SK-N-SH treated with all-trans-retinoic acid at 6 μM for 48 hours (cell line): ENCODE data around the gene AMFR.

ENCODE experiments used
- ATAC-seq: fragments of 200-7000 bp; cut with Tn5 transposase; 3 replicates; pipeline ENCODE4 v1.9.1; 2020; ENCODE audit warnings: mild to moderate bottlenecking, moderate library complexity
- ARNTL ChIP-seq: fragments of 450-650 bp; formaldehyde crosslinking; IDR thresholded peaks from 2 replicates; pipeline ENCODE4 v1.5.0; 2020; ENCODE audit warnings: low read depth, mild to moderate bottlenecking, moderate library complexity, borderline replicate concordance
- BACH2 ChIP-seq: fragments of 250-450 bp; sonication (Bioruptor Pico); IDR thresholded peaks from 2 replicates; pipeline ENCODE4 v1.9.0; 2021; ENCODE audit warnings: mild to moderate bottlenecking, borderline replicate concordance
- CREB5 ChIP-seq: fragments of 250-450 bp; sonication (Bioruptor Pico); IDR thresholded peaks from 2 replicates; pipeline ENCODE4 v1.5.1; 2020; ENCODE audit warnings: low read depth, mild to moderate bottlenecking, moderate library complexity
- CSDC2 ChIP-seq: fragments of 250-450 bp; sonication (Bioruptor Pico); IDR thresholded peaks from 2 replicates; pipeline ENCODE4 v1.5.0; 2020; ENCODE audit warnings: mild to moderate bottlenecking, moderate library complexity
- CSRNP3 ChIP-seq: fragments of 250-450 bp; sonication (Bioruptor Pico); IDR thresholded peaks from 2 replicates; pipeline ENCODE4 v1.5.1; 2021; ENCODE audit warnings: mild to moderate bottlenecking, moderate library complexity
- GLIS3 ChIP-seq: fragments of 250-450 bp; sonication (Bioruptor Pico); IDR thresholded peaks from 2 replicates; pipeline ENCODE4 v1.5.0; 2020; ENCODE audit warnings: mild to moderate bottlenecking, moderate library complexity
- ISL1 ChIP-seq: fragments of 250-450 bp; sonication (Bioruptor Pico); IDR thresholded peaks from 2 replicates; pipeline ENCODE4 v2.1.2; 2022; ENCODE audit warnings: mild to moderate bottlenecking, moderate library complexity
- OSR1 ChIP-seq: fragments of 250-450 bp; sonication (Bioruptor Pico); IDR thresholded peaks from 2 replicates; pipeline ENCODE4 v1.8.0; 2022; ENCODE audit warnings: moderate library complexity, mild to moderate bottlenecking, inconsistent platforms
- PATZ1 ChIP-seq: fragments of 250-450 bp; sonication (Bioruptor Pico); IDR thresholded peaks from 2 replicates; pipeline ENCODE4 v1.8.0; 2020; ENCODE audit warnings: mild to moderate bottlenecking, moderate library complexity, borderline replicate concordance
- PPARA ChIP-seq: fragments of 250-450 bp; sonication (Bioruptor Pico); IDR thresholded peaks from 2 replicates; pipeline ENCODE4 v1.5.0; 2020; ENCODE audit warnings: mild to moderate bottlenecking, borderline replicate concordance
- RARB ChIP-seq: fragments of 250-450 bp; sonication (Bioruptor Pico); IDR thresholded peaks from 2 replicates; pipeline ENCODE4 v1.8.0; 2021; ENCODE audit warnings: mild to moderate bottlenecking, moderate library complexity
- SNAI2 ChIP-seq: fragments of 250-450 bp; sonication (Bioruptor Pico); IDR thresholded peaks from 2 replicates; pipeline ENCODE4 v1.5.0; 2020; ENCODE audit warnings: mild to moderate bottlenecking, moderate library complexity
- TCF4 ChIP-seq: fragments of 250-450 bp; sonication (Bioruptor Pico); IDR thresholded peaks from 2 replicates; pipeline ENCODE4 v1.8.0; 2021; ENCODE audit warnings: mild to moderate bottlenecking, moderate library complexity, borderline replicate concordance
- TOX ChIP-seq: fragments of 250-450 bp; sonication (Bioruptor Pico); IDR thresholded peaks from 2 replicates; pipeline ENCODE4 v1.8.0; 2021; ENCODE audit warnings: mild to moderate bottlenecking, moderate library complexity, borderline replicate concordance
- ZFP3 ChIP-seq: fragments of 250-450 bp; sonication (Bioruptor Pico); IDR thresholded peaks from 2 replicates; pipeline ENCODE4 v1.5.0; 2020; ENCODE audit warnings: mild to moderate bottlenecking, moderate library complexity
- ZFP30 ChIP-seq: fragments of 450-650 bp; formaldehyde crosslinking; IDR thresholded peaks from 2 replicates; pipeline ENCODE4 v1.5.0; 2022; ENCODE audit warnings: mild to moderate bottlenecking, moderate library complexity
- ZNF565 ChIP-seq: fragments of 450-650 bp; formaldehyde crosslinking; conservative IDR thresholded peaks from 2 replicates; pipeline ENCODE4 v1.5.0; 2020; ENCODE audit warnings: low read depth, mild to moderate bottlenecking, moderate library complexity
- TF ChIP-seq, protein P1 (sequence below): fragments of 250-450 bp; sonication (Bioruptor Pico); IDR thresholded peaks from 2 replicates; pipeline ENCODE4 v1.8.0; 2021; ENCODE audit warnings: low read depth, mild to moderate bottlenecking, moderate library complexity, borderline replicate concordance

AMFR gene

GRCh38 chr16:56325956-56326355 is 99.4 kb downstream of the AMFR start:
- no peak for ATAC-seq
- TF ChIP-seq PPARA (CRISPR knock-in tag) (no peak), ZFP30 (no peak), CSRNP3 (no peak), PATZ1 (CRISPR knock-in tag) (no peak), OSR1 (CRISPR knock-in tag) (no peak), ARNTL (CRISPR knock-in tag) (no peak), RARB (CRISPR knock-in tag) (no peak), ISL1 (CRISPR knock-in tag) (no peak), ZFP3 (CRISPR knock-in tag) (no peak), TOX (CRISPR knock-in tag) (no peak)
- TF ChIP-seq, protein P1, sequence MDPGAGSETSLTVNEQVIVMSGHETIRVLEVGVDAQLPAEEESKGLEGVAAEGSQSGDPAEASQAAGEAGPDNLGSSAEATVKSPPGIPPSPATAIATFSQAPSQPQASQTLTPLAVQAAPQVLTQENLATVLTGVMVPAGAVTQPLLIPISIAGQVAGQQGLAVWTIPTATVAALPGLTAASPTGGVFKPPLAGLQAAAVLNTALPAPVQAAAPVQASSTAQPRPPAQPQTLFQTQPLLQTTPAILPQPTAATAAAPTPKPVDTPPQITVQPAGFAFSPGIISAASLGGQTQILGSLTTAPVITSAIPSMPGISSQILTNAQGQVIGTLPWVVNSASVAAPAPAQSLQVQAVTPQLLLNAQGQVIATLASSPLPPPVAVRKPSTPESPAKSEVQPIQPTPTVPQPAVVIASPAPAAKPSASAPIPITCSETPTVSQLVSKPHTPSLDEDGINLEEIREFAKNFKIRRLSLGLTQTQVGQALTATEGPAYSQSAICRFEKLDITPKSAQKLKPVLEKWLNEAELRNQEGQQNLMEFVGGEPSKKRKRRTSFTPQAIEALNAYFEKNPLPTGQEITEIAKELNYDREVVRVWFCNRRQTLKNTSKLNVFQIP (CRISPR knock-in tag): no peak

DNA sequence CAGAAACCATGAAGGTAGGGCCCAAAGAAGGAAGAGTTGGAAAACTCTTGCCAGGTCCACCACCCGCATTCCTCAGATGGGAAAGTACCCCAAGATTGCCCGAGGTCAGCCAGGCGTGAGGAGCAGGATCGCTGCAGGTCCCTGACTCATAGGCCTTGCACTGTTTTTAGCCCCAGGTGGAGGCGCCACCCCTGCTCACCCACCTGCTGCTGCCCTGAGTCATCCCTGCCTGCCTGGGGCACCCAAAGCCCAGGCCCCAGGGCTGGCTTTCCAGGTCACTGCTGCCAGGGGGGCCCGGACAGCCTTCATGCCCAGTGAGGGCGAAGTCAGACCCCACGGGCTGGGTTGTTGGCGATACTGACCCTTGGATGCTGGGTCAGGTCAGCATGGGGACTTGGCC is 100.9 kb downstream of the AMFR start:
- TF ChIP-seq BACH2 (CRISPR knock-in tag): no peak
- TF ChIP-seq ARNTL (CRISPR knock-in tag): no peak
- no peak for TF ChIP-seq CREB5 (CRISPR knock-in tag)
- no peak for TF ChIP-seq PPARA (CRISPR knock-in tag)
- TF ChIP-seq ZFP30: no peak
- no peak for TF ChIP-seq GLIS3 (CRISPR knock-in tag)
- TF ChIP-seq CSDC2 (CRISPR knock-in tag): no peak
- no peak for TF ChIP-seq RARB (CRISPR knock-in tag)
- TF ChIP-seq, all 23 proteins: peak for 0
- ATAC-seq: no peak

- ATAC-seq: no peak
- no peak for TF ChIP-seq OSR1 (CRISPR knock-in tag)
- no peak for TF ChIP-seq SNAI2 (CRISPR knock-in tag)
- TF ChIP-seq, all 23 proteins: peak for 0
These were observed 103.8 kb downstream of the AMFR start for GRCh38 chr16:56321571-56321970.

- no peak for ATAC-seq
- TF ChIP-seq, protein P1 (CRISPR knock-in tag): no peak
- TF ChIP-seq TCF4: no peak
These were observed 104.4 kb downstream of the AMFR start for GRCh38 chr16:56320811-56321558.

DNA sequence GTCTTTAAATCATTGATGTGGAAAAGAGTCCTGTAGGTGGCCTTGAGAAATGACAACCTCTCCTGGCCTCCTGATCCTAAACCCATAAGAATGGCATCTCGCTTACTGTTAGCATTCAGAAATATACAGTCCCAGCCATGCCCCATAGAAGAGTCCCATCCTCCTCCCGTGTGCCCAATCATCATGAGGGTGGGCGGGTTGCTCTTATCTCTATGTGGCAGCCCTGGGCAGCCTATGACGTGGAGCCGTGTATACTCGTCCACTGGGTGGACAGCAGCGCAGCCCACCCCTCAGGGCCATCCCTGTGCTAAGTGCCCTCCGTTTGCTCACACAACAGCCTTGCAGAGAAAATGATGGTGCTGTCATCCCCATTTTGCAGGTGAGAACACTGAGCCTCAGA is 105.3 kb downstream of the AMFR start:
- ATAC-seq: no peak
- TF ChIP-seq OSR1 (CRISPR knock-in tag): no peak
- TF ChIP-seq BACH2 (CRISPR knock-in tag): no peak
- no peak for TF ChIP-seq ZNF565 (CRISPR knock-in tag)
